Central memory CD8-positive, alpha-beta T cell (primary cell): ENCODE results near the gene ATP1A1.

Experiments used
- ATAC-seq: fragments of 150-1000 bp; cut with Tn5 transposase; replicated peaks from 2 replicates; pipeline ENCODE4 v1.10.0; 2022; ENCODE audit warnings: mild to moderate bottlenecking, moderate FRiP score, moderate number of reproducible peaks; ENCODE audit not compliant: poor library complexity, severe bottlenecking; ENCODE audit errors: extremely low read depth
- DNase-seq, 2 donors: peaks; one replicate each; pipeline ENCODE4 v3.0.0; 2021; ENCODE audit warnings: low spot score in 2 of 2
- H3K27ac Mint-ChIP-seq: one replicate; pipeline ENCODE4 v1.8.0; 2022; ENCODE audit warnings: low read depth, mild to moderate bottlenecking, moderate library complexity, mixed read lengths
- H3K27me3 Mint-ChIP-seq: one replicate; pipeline ENCODE4 v1.8.0; 2022; ENCODE audit warnings: mixed read lengths
- H3K36me3 Mint-ChIP-seq: one replicate; pipeline ENCODE4 v1.8.0; 2022; ENCODE audit warnings: mild to moderate bottlenecking, moderate library complexity, mixed read lengths; ENCODE audit not compliant: insufficient read depth
- H3K4me1 Mint-ChIP-seq: one replicate; pipeline ENCODE4 v1.8.0; 2022; ENCODE audit warnings: mixed read lengths
- H3K4me3 Mint-ChIP-seq: one replicate; pipeline ENCODE4 v1.8.0; 2022; ENCODE audit warnings: mild to moderate bottlenecking, moderate library complexity, mixed read lengths
- H3K9me3 Mint-ChIP-seq: one replicate; pipeline ENCODE4 v1.8.0; 2022; ENCODE audit warnings: mixed read lengths

The ATP1A1 gene

DNA sequence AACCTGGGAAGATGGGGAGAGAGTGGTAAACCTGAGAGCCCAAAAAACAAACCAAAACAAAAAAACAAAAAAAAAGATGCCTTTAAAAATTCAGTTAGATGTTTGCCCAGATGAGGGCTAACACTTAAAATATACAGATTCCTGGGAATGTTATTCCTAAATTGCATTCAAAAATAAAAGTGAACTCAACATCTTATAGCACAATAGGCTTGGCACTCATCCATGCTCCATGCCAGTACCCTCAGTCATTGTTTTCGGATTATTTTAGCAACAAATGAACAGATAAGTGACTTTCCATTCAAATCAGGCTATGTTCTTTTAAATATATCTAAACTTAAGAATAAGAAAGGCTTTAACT lies 3.7 kb downstream of the ATP1A1 start:
- no peak for ATAC-seq
- Mint-ChIP-seq H3K27me3 (no peaks in the 10 kb centered on the region), H3K36me3 (peaks cover 40% of the 10 kb centered on the region), H3K4me1 (peaks cover 73% of the 10 kb centered on the region), H3K4me3 (peak overlapping the region; percentile 93), H3K9me3 (no peaks in the 10 kb centered on the region), H3K27ac (peak overlapping the region; percentile 98)
- DNase-seq, result no peak

DNA sequence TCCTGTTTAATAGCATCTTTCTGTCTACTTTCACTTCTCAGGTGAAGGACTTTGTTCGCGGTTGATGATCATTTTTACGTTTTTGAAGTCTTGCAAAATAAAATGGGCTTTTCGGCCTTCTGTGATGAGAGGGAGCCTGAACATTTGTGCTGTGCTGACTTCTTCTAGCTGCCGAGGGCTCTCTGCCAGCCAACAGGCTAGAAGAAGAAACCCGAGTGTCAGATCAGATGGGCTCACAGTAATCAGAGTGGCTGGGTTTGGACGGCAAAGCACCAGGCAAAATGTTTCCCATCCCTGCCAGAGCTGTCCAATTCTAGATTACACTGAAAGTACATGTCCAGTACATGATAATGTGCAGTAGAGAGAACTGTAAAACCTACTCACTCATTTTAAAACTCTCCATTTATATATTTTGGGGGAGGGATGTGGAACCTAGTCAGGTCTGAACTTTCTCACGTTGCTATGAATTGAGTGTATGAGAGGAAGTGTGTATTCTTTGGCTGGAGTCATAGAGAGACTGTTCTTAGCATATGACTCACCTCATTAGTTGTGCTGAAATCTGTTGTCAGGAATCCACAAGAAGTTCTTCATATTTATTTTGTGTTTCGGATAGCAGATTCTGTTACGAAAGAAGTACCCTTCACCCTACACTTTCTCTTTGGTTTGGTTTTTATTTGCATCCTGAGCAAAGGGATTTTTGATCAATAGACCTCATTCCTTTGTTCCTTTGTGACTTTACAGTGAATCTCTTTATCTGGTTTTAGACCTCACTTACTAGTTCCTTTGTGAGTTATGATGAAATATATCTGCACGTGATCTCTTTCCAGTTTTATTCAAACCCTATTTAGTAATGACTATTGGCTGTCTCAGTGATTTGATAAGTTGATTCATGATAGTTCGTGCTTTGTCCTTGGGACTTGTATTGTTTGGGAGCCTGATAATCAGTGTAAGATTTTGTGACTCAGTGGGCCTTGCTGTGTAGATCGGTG lies 4.8 kb downstream of the ATP1A1 start:
- H3K9me3 Mint-ChIP-seq, result no peaks in the 10 kb centered on the region
- ATAC-seq (peak; percentile 74), DNase-seq (peak in 1 of 2 donors; percentile 47)
- peaks cover 81% of the 10 kb centered on the region for H3K4me1 Mint-ChIP-seq
- peak overlapping the region; percentile 98 for H3K27ac Mint-ChIP-seq
- peaks cover 35% of the 10 kb centered on the region for H3K36me3 Mint-ChIP-seq
- peak overlapping the region; percentile 93 for H3K4me3 Mint-ChIP-seq
- no peaks in the 10 kb centered on the region for H3K27me3 Mint-ChIP-seq

DNA sequence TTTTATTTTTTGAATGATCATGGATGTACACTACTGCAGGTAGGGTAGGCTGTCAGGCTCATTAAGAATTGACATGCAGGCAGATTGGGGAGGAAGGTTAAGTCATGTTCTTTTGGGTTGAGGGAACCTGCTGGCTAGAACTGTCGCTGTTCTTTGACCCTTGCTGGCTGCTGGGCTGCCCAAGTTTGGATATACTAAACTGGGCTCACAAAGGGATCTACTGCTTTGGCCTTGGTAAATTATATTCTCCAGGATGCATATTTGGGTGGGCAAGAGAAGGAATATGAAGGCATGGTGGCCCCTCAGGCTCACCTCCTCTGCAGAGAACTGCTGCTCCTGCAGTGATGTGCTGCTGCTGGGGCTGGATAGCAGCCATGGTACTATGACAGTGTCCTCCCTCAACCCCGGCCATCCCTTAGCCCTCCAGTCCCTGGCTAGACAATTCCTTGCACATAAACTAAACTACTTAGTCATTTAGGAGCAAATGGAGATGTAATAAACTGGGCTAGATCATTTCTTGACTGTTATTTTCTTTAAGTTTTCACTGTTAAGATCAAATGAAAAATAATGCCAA lies 6.1 kb downstream of the ATP1A1 start:
- H3K27ac Mint-ChIP-seq, result peak overlapping the region; percentile 98
- peaks cover 88% of the 10 kb centered on the region for H3K4me1 Mint-ChIP-seq
- no peak for ATAC-seq
- peaks cover 29% of the 10 kb centered on the region for H3K36me3 Mint-ChIP-seq
- H3K9me3 Mint-ChIP-seq, result no peaks in the 10 kb centered on the region
- no peaks in the 10 kb centered on the region for H3K27me3 Mint-ChIP-seq
- no peak for DNase-seq
- H3K4me3 Mint-ChIP-seq, result peak overlapping the region; percentile 44

DNA sequence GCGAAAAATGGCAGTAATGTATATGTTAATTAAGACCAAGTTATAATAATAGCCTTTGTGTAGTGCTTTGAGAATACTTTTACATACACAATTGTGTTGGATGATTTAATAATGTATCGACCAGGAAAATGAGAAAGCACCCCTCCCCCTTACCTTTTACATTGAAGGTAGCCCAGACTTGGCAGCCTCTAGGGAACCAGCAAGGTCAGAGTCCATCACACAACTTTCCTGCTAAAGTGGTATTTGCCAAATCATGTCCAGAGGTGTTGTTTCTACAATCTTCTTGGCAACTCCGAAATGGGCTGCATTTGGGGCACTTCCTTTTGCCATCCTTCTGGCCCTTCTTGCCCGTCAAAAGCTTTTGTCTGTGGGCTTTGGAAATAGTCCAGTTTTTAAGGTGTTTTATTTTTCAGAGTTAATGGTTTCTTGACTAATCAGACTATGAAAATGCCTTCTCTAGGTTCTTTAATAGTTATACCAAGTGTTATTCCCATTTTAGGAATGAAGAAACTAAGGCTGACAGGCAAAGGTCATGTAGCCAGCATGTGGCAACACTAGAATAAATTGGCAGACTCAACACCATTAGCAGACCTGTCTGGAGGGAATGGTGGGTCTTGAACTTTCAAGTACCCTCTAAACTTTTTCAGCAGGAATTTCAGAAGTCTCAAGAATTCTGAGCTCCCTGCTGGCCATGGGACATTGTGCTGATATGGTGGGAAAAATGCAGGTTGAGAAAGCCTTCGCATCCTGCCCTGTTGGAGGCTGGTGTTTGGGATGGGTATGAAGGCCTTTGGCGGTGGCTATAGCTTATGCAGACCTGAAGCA lies 6.8 kb downstream of the ATP1A1 start:
- H3K27ac Mint-ChIP-seq, result peak overlapping the region; percentile 98
- no peak for DNase-seq
- ATAC-seq, result no peak
- peaks cover 81% of the 10 kb centered on the region for H3K4me1 Mint-ChIP-seq
- no peaks in the 10 kb centered on the region for H3K27me3 Mint-ChIP-seq
- peaks cover 27% of the 10 kb centered on the region for H3K36me3 Mint-ChIP-seq
- H3K4me3 Mint-ChIP-seq, result peak overlapping the region; percentile 44
- H3K9me3 Mint-ChIP-seq, result no peaks in the 10 kb centered on the region

DNA sequence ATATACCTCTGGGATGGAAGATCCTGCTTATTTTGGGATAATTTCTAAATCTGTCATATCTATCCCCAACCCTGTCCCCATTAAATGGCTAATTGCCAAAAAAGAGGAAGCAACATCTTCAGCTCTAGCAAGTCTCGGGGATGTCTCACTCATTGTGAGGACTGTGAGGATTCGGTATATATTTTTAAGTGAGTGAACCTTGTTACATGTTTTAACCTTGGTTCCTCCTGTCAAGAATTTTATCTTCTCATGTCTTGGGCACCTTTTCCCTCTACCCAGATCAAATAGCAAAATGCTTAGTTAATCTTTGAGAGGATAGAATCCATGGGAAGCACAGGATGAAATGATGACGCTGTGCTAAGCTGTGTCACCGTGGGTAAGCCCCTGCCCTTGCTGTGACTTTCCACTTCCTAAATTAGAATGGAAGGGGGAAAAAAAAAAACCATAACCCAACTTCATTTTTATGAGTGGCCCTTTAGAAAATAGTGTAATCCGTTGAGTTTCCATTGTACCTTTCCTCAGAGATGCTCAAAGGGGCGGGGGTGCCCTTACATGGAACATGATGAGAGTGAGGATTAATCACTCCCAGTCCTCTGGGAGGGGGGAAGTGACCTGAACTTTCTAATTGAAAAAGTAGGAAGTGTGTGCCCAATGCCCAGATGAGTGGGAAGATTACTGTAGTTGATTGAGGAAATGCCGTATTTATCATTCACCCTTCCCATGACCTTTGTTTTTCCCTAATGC lies 7.6 kb downstream of the ATP1A1 start:
- peak overlapping the region; percentile 41 for H3K27ac Mint-ChIP-seq
- no peak overlapping the region for H3K4me3 Mint-ChIP-seq

DNA sequence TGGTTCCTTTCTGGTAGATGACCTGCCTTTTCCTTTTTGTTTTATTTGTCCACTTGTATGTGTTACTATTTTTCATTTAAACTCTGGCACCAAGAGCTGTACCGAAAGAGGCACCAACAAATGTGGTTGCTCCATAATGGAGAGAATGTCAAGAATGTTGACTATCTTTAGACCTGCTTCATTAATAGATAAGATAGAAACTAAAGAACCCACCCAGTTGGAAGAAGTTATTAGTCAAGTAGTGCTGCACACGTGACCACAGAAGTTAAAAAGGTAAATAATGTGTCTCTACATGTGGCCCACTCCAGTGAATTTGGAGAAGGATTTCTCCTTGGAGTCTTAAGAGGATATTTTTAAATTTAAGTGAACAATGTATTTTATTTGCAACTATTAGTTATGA lies 9.3 kb downstream of the ATP1A1 start:
- no peaks in the 10 kb centered on the region for H3K9me3 Mint-ChIP-seq
- H3K4me3 Mint-ChIP-seq, result no peak overlapping the region
- DNase-seq, result no peak
- H3K27me3 Mint-ChIP-seq, result no peaks in the 10 kb centered on the region
- no peak for ATAC-seq
- peaks cover 58% of the 10 kb centered on the region for H3K4me1 Mint-ChIP-seq
- H3K27ac Mint-ChIP-seq, result peak overlapping the region; percentile 16
- H3K36me3 Mint-ChIP-seq, result peaks cover 38% of the 10 kb centered on the region

More for the DNA sequence above, 7.6 kb downstream of the ATP1A1 start:
- DNase-seq (no peak), ATAC-seq (no peak)
- H3K27me3 Mint-ChIP-seq, result no peaks in the 10 kb centered on the region
- H3K4me1 Mint-ChIP-seq, result peaks cover 73% of the 10 kb centered on the region
- H3K9me3 Mint-ChIP-seq, result no peaks in the 10 kb centered on the region
- peaks cover 30% of the 10 kb centered on the region for H3K36me3 Mint-ChIP-seq

DNA sequence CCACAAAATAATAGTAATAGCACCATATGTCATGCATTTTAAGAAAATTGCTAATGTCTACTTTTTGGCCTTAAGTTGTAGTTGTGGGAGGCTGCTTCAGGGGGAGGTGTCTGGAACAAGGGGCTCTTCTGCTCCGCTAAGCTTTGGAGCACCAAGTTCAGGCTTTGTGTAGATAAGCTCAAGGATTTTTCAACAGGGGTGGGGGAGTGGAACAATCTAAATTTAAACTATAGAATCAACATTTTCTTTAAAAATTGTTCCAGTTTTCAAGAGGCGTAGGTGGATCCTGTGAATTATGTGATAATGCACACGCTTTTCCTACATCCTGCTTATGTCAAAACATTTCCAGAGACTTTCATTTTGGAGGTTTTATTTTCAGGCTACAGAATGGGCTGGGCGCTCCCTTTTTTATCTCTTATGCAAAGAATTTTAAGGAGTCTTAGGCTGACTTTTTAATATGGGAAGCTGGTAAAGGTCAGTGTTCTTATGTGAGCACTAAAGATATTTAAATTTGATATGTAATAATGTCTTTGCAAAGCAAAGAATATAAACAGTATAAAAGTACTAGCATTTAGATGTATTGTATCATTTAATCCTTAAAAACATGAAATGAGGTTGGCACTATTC lies 9.9 kb downstream of the ATP1A1 start:
- DNase-seq (no peak), ATAC-seq (no peak)
- no peaks in the 10 kb centered on the region for H3K9me3 Mint-ChIP-seq
- no peak overlapping the region for H3K4me3 Mint-ChIP-seq
- no peaks in the 10 kb centered on the region for H3K27me3 Mint-ChIP-seq
- H3K27ac Mint-ChIP-seq, result peak overlapping the region; percentile 44
- peaks cover 52% of the 10 kb centered on the region for H3K4me1 Mint-ChIP-seq
- H3K36me3 Mint-ChIP-seq, result peaks cover 37% of the 10 kb centered on the region

DNA sequence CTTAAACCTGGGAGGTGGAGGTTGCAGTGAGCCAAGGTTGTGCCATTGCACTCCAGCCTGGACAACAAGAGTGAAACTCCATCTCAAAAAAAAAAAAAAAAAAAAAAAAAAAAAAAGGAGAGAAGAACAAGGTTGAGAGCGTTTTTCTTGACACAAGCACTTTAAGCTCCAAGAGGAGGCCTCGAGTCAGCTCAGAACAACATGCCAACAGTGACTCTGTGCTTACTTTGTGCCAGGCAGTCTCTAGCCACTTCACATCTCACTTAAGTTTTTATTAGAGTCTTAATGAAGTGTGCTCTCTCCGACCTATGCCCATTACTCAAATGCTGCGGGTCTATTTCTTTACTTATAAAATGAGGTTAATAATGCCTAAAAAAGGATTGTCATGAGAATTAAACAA lies 13.0 kb downstream of the ATP1A1 start:
- DNase-seq (no peak), ATAC-seq (no peak)
- H3K4me1 Mint-ChIP-seq, result peaks cover 55% of the 10 kb centered on the region
- H3K4me3 Mint-ChIP-seq, result no peak overlapping the region
- no peaks in the 10 kb centered on the region for H3K9me3 Mint-ChIP-seq
- H3K27me3 Mint-ChIP-seq, result no peaks in the 10 kb centered on the region
- H3K36me3 Mint-ChIP-seq, result peaks cover 59% of the 10 kb centered on the region
- H3K27ac Mint-ChIP-seq, result no peak overlapping the region

DNA sequence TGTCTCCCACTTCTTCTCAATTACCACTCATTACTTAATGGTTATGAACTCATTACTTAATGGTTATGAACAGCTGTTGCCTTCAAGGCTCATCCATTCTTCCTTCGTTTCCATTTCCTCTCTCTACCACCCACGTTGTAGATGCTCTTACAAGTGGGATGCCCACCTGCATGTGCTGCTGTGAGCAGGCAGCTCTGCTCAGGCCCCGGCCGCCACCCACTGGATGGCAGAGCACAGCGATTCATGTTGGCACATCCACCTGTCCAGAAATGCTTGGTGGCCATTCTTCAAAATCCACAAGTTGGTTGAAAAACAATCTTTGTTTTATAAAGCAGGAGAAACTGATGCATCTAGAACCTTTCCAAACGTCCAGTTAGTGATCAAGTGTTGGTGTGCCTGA lies 14.5 kb downstream of the ATP1A1 start:
- Mint-ChIP-seq H3K4me3 (no peak overlapping the region), H3K9me3 (no peaks in the 10 kb centered on the region), H3K27me3 (no peaks in the 10 kb centered on the region), H3K4me1 (peaks cover 50% of the 10 kb centered on the region), H3K27ac (no peak overlapping the region), H3K36me3 (peaks cover 70% of the 10 kb centered on the region)
- DNase-seq, result no peak
- ATAC-seq, result no peak

DNA sequence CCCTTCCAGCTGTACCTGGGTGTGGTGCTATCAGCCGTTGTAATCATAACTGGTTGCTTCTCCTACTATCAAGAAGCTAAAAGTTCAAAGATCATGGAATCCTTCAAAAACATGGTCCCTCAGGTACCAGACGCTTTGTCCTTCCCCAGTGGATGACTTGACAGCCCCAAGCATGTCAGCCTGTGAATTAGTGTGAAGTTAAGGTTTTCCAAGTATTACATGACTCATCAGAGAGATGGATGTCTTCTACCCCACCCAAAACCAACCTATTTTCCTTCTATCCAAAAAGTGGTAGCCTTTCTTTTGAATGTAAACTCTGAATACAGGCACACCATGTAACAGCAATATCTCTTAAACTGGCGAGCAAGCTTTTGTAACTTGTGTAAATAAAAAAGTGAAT lies 15.1 kb downstream of the ATP1A1 start:
- H3K9me3 Mint-ChIP-seq, result no peaks in the 10 kb centered on the region
- no peak overlapping the region for H3K4me3 Mint-ChIP-seq
- peak overlapping the region; percentile 20 for H3K27ac Mint-ChIP-seq
- peaks cover 76% of the 10 kb centered on the region for H3K36me3 Mint-ChIP-seq
- H3K27me3 Mint-ChIP-seq, result no peaks in the 10 kb centered on the region
- ATAC-seq (no peak), DNase-seq (no peak)
- peaks cover 49% of the 10 kb centered on the region for H3K4me1 Mint-ChIP-seq

DNA sequence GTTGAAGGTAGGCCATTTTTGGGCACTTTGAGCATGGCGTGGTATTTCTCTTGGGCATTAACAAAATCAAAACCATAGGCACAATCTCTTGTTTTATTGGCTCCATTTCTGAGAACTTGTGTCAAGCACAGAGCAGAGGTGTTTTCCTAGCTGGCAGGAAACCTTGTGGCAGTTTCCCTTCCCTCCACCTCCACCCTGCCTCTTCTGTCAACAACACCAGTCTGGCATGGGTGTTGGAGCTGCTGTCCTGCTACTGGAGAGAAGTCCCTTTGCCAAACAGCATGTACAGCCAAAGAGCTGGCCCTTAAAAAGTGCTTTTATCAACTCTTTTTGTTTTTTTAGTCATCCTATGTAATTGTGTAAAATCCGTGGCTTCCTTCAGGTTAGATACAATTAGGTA lies 16.0 kb downstream of the ATP1A1 start:
- Mint-ChIP-seq H3K27ac (peak overlapping the region; percentile 85), H3K9me3 (no peaks in the 10 kb centered on the region), H3K27me3 (no peaks in the 10 kb centered on the region), H3K4me3 (no peak overlapping the region), H3K36me3 (peaks cover 81% of the 10 kb centered on the region), H3K4me1 (peaks cover 41% of the 10 kb centered on the region)
- DNase-seq, result no peak
- no peak for ATAC-seq

DNA sequence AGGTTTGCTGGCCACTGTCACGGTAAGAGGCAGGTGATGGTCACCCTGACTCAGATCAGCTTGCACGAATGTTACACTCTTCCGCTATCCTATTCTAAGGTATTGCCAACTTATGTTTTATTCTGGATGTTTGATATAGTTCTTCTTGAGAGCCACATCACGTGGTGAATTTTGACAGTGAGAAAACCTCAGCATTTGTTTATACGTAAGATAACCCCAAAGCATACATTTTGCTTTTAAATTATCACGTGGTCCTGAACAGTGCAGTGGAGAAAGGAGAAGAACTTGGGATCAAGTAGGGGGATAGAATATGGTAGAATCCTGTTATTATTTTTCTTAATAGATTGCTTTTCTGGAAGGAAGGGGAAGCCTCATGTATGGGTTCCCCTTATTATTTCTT lies 16.6 kb downstream of the ATP1A1 start:
- Mint-ChIP-seq H3K27ac (peak overlapping the region; percentile 85), H3K36me3 (peaks cover 84% of the 10 kb centered on the region), H3K4me1 (peaks cover 41% of the 10 kb centered on the region), H3K9me3 (no peaks in the 10 kb centered on the region), H3K4me3 (peak overlapping the region; percentile 14), H3K27me3 (no peaks in the 10 kb centered on the region)
- no peak for DNase-seq
- peak; percentile 60 for ATAC-seq
